GM21526 (cell line): ENCODE results near the gene TUBGCP3.
"Not testable (repeated sequence)": the region's sequence is repeated elsewhere in the genome, so short reads cannot be mapped to it uniquely, and the experiment has no call there.

Experiments
- ATAC-seq: cut with Tn5 transposase; IDR thresholded peaks from one replicate; pipeline ENCODE4 v1.9.1; 2021; ENCODE audit warnings: moderate library complexity; ENCODE audit not compliant: unreplicated experiment, low FRiP score

TUBGCP3 gene

DNA sequence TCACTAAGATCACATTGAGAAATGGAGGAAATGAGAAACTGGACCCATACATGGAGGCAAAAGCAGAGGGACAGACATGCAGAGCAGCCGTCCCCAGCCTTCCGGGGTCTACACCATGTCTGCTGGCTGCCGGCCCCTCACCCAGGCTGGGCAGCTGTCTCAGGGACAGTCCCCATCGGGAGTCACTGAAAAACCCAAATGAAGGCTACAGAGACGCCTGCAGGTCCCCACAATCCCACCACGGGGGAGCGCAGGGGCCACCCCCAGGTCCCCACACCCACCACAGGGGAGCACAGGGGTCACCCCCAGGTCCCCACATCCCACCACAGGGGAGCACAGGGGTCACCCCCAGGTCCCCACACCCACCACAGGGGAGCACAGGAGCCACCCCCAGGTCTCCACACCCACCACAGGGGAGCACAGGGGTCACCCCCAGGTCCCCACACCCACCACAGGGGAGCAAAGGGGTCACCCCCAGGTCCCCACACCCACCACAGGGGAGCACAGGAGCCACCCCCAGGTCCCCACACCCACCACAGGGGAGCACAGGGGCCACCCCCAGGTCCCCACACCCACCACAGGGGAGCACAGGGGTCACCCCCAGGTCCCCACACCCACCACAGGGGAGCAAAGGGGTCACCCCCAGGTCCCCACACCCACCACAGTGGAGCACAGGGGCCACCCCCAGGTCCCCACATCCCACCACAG, 99.5 kb downstream of the TUBGCP3 start:
- ATAC-seq: not testable (repeated sequence)

DNA sequence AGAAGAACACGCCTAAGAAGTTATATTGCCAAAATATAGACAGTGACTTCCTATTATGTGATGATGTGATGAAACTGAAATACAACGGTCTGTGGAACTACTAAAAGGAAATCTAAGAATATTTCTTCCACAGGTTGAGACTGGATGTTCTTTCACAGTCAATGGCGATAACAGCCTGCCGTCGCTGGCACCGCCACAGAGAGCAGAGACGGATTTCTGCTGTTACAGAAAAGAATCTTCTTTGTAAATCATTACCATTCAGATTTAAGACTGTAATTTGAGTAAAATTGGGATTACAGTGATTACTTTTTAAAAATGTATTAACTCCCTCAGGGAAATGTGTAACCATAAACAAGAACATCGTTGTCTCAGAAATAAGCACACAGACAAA, 100.8 kb downstream of the TUBGCP3 start:
- ATAC-seq: no peak

DNA sequence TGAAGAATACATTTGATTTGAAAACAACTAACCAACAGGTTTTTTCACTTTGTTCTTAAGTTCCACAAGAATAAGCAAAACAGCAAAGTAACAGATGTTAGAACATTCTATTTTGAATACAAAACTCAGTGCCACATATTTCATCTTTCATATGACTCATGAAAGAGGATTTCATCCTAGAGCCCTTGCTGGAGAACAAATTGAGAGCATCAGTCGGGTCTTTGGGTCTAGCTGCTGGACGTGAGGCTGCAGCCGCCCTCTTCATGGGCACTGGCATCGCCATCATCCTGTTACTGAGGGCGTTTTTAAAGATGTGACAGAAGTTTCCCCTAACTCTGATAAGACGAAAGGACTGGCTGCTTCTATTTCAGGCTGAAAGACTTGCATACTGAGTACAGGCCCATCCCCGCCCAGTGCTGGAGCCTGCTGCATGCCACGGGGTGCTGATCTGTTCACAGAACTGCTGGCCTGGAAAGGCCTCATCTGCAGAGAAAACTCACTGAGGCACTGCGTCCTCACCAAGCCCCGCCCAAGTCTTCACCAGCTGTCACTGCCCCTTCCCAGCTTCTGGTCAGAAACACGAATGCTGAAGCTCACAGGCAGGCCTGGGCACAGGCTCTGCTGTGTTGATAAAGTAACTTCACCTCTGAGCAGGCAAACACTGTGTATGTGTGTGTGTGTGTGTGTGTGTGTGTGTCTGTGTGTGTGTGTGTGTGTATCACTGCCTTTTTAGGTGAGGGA, 101.4 kb downstream of the TUBGCP3 start:
- ATAC-seq: no peak

DNA sequence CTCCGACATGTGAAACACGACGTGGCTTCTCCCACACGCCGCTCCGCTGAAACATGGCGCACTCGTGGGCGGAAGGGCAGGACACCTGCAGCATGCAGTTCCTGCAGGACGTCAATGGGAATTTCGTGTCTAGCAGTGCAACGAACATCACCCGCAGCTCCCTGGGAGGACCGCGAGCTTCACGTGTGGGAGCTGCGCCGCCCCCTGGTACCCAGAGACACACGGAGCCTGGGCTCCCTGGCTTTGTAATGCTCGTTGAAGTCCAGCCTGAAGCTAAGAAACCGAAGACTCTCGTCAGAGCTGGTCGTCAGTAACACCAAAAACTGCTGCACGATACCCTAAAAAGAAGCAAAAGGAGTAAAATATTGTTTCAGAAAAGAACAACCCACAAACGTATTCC, 102.1 kb downstream of the TUBGCP3 start:
- not testable (repeated sequence) for ATAC-seq

DNA sequence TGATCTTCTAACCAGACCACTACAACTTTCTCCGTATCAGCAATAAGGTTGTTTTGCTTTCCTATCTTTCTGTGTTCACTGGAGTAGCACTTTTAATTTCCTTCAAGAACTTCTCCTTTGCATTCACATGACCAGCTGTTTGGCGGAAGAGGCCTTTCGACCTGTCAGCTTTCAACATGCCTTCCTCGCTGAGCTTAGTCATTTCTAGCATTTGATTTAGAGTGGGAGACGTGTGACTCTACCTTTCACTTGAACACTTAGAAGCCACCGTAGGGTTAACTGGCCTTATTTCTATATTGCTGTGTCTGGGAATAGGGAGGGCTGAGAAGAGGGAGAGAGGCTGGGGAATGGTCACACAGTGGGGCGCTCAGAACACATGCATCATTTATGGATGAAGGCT, 104.7 kb downstream of the TUBGCP3 start:
- ATAC-seq: no peak

DNA sequence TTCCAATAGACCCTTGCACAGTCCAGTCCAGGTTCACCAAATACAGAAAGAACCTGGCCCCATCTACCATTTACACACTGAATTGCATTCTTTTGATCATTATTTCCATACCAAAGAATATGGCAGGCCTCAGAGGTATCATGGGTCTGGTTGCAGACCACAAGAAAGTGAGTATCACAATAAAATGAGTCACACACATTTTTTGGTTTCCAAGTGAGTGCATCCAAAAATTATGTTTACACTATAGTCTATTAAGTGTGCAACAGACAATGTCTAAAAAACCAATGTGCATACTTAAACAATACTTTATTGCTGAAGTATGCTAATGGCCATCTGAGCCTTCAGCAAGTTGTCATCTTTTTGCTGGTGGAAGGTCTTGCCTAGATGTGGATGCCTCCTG, 106.5 kb downstream of the TUBGCP3 start:
- ATAC-seq: no peak

DNA sequence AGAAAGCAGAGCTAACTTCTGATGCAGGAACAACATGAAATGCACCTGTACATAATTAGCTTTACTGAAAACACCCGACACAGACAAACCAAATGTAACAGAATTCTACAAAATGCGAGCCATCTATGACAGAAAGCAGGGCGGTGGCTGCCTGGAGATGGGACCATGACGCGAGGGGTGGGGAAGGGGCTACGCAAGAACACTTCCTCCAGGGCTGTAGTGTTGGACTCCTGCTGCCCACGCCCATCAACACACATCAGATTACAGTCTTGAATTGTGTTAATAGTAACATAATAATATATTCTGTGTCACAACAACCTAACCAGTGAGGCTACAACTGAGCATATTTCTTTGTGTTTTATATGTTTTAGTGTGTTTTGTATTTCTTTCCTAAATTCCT, 108.6 kb downstream of the TUBGCP3 start:
- no peak for ATAC-seq

DNA sequence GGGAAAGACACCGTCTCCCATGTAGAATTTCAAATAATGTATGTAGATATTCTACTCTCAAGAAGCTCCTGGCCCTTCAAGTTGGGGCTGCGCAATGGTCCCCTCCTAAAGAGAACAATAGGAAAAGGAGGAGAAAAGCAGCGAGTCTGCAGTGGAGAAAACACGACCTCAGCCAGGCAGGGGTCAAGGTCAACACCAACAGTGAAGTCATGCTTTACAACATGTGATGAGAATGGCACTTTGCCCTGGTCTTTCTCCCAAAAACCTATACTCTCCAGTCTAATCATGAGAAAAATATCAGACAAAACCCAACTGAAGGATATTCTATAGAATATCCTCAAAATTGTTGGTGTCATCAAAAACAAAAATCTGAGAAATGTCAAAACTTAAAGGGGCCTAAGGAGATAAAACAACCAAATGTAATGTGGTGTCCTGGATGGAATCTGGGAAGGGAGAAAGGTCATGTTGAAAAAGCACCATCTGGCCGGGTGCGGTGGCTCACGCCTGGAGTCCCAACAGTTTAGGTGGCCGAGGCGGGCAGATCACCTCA, 110.8 kb downstream of the TUBGCP3 start:
- no peak for ATAC-seq

DNA sequence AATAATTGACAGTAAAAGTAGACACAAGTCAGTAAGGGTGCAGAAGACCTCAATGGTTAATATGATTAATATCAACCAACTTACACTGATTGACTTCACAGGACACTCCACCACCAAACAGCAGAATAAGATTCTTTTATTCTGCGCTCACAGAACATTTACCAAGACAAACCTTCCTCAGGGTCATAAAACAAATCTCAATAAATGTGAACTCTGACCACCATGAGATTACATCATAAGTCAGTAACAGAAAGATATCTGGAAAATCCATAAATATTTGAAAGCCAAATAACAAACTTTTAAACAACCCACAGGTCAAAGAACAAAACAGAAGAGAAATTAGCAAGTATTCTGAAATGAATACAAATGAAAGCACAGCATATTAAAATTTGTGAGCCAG, 112.1 kb downstream of the TUBGCP3 start:
- ATAC-seq: no peak

DNA sequence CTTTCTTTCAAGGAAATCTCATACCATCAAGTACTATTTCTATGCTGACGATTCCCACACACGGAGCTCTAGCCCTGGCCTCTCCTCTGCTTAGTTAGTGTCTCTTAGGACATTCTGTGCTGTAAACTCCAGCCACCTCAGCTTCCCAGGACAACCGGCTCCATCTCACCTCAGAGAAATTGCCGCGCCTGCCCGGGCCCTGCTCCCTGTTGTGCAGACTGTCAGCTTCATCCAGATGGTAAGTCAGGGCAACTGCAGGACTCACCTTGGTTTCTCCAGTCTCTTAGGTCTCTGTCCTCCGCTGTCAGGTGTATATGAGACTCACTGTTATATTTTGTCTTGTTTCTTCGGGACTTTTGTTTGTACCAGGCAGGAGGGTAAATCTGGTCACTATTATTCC, 113.1 kb downstream of the TUBGCP3 start:
- ATAC-seq: no peak

DNA sequence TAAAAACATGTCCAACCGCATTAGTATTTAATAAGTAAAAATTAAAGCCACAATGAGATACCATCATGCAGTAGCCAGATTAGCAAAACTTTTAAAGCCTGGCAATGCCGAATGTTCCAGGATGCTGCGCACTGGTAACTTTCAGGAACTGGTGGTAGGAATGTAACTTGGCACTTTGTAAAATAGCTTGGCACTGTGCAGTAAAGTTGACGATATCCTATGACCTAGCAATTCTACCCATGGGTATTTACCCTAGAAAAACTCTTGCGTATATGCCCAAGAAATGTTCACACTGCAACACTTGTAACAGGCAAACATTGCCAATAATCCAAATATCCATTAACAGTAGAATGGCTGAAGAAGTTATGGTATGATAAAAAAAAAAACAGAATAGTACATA, 114.1 kb downstream of the TUBGCP3 start:
- no peak for ATAC-seq

DNA sequence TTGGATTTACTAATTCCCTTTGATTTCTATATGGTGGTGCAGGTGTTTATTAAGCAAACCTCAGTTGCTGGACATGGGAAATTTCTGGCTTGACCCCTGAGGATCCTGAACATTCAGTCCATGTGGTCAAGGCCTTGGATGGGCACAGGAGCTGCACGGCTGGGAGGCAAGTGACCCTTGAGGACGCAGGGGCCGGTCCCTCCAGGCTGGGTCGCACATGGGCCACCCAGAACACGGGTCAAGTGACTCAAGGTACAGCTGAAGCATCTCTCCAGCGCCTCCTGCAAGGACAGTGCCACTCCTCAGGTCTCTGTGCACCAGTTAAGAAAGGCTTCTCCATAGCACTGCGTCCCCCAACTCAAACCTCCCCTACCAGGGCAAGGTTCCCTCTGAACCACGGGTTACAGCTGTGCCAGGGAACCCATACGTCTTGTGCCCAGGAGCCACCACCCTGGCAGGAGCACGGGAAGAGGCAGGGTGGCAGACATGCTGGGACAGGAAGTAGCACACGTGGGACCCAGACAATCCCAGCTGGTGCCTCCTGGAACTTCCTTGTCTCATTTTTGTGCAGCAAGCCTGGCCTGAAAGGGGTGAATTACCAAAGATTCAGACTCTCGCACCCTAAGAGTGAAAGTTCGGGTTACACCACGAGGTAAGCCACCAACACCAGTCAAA, 118.7 kb downstream of the TUBGCP3 start:
- no peak for ATAC-seq

DNA sequence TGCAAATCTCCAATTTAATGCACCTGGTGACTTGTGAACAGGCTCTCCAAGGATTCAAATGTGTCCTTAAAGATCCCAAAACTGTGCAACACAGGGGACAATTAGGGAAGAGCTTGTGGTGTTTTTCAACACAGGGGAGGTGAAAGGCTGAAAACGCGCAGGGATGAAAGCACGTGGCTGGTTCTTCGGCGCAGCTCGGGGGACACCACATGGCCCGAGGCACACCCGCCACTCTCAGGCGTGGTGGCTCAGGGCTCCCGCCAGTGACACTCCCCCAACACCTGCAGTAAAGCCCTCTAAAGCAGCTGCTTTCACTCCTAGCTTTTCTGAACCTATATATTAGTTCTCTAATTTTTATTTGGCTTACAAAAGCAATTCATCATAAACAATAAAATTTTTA, 119.9 kb downstream of the TUBGCP3 start:
- ATAC-seq: no peak

DNA sequence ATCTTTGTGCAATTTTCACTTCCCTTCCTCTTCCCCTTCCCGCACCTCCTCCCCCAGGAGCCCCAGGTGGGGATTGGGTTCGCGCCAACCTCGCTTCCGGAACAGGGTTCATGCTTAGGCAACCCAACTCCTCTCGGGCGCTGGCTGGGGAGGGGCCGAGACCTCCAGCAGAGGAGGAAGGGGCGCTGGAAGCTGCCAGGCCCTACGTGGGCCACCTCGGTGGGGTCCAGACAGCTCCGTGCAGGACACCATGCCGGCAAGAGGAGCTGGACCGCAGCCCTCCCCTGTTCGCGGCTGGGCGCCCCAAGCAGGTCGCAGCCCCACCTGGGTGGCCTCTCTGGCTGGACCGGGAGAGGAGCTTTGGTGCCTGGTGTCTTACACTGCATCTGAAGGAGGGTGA, 120.7 kb downstream of the TUBGCP3 start:
- ATAC-seq: no peak

DNA sequence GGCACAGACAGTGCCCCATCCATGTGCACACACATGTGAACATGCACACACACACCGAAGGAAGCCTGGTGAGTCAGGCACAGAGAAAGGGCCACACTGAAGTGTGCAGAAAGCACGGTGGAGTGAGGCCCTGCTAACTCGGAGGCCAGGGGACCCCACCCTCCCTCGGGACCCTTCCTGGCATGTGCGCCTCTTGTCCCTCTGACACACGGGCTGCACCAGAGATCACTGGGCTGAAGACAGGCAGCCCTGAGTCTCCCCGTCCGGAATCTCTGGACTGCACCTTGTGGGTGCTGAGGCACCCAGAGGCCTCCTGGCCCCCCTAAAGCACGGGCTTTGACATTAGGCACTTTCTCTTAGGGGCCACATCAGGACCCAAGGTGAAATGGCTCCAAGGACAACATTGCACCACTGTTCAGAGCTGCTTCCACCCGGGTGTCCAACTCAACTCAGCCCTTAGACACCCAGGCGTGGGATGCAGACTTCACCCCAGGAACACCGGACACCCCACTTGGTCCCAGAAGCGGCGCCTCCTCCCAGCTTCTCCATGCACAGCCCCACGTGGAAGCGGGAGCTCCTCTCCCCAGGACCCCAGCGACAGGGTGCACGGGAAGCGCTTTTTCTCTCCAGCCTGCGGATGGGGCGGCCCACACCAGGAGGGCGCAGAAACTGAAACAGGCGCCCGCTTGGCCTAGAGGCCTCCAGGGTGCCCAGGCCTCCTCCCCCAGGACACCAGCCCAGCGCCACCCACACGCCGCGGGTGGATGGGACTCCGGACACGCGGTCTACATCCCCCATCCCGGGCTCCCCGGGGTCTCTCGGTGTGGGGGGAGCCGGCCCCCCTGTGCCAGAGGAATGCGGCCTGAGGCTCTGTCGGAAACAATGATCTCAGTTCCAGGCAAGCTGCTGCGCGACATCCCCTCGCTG, 121.6 kb downstream of the TUBGCP3 start:
- no peak for ATAC-seq

DNA sequence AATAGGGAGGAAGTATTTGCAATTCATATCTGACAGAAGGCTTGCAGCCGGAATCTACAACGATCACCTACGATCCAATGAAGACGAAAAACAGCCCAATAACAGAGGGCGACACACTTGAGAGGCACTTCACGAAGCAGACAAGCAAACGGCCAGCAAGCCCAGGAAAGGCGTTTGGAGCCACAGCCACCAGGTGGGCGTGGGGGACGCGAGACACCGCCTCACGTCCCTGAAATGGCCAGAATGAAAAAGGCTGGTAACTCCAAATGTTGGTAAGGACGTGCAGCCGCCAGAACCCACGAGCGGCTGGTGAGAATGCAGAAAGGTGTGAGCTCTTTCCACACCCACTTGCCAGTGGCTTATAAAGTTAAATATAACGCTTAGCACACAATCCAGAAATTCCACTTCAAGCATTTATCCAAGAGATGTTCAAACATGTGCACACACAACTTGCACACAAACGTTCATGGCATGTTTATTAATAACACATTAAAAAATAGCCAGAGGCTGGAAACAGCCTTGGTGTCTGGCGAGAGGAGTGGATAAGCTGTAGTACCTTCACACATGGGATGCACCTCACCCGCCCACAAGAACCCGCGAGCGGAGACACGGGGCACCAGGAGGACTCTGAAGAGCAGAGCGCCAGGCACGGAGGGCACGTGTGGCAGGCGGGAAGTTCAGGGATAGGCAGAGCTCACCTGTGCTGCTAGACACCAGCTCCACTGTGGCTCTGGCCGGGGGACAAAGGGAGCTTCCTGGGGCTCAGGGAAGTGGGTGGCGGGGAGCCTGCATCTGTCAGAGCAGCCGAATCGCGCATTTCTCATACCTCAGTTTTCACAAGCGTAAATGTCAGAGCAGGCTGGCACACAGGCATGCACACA, 122.5 kb downstream of the TUBGCP3 start:
- no peak for ATAC-seq

DNA sequence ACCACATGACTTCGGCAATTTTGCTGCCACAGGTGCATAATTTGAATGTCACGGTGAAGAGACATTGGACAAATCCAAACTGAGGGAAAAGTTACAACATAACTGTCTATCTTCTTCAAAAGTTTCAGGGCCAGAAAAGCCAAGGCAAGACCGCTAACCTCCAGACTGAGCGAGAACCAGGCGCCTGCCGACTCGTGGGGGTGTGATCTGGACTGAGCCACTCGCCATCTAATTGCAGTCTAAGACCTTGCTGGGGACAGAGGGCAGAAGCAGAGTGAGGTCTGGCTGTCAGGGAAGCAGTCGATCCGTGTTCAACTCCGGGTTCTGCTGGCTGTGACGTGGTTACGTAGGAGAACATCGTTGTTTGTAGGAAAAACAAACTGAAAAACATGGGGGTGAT, 123.2 kb downstream of the TUBGCP3 start:
- no peak for ATAC-seq

DNA sequence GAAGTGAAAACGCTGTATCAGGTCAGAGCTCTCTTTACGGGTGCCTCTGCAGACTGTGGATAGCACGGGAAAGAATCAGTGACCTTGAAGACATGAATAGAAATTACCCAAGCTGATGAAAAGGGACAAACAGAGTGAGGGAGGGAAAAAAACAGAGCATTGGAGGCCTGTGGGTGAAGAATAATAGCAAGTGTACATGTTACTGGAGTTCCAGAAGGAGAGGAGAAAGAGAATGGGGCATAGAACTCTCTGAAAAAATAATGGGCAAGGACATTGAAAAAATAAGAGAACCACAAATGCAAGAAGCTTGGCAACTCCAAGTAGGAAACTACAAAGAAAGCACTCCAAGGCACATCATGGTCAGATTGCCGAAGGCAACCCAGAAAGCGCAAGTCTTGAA, 125.5 kb downstream of the TUBGCP3 start:
- no peak for ATAC-seq

DNA sequence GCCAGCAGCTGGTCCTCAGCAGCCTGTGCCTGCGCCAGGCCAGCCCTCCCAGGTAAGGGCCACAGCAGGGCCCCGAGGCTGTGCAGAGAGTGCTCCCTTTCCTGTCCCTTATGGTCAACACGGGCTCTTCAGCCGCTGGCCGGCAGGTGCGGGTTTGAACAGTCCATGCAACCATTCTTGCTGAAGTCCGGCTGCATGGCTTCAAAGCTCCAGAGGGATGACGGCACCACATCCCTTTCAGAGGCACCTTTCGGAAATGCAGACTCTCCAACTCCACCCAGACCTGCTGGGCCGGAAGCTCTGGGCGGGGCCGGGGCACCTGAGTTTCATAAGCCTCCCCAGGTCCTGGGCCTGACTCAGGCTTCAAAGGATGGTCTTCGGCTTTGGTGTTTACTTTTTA, 130.5 kb downstream of the TUBGCP3 start:
- ATAC-seq: no peak
